Measurements from ENCODE around the gene FOXJ2. TPM values are rescaled to one million over a fixed set of nuclear protein-coding genes. Genes with fewer than 3 reads are reported as not detected.
"Not testable (repeated sequence)": the region's sequence is repeated elsewhere in the genome, so short reads cannot be mapped to it uniquely, and the experiment has no call there.

The FOXJ2 gene
- total RNA-seq, 2 experiments from 2014 or later: 17.9 to 18.1 TPM

GRCh38 chr12:8054816-8055215 lies 22.3 kb downstream of the FOXJ2 start:
- H3K4me3 Mint-ChIP-seq: no peak overlapping the region
- peaks cover 6% of the 10 kb centered on the region for H3K4me1 Mint-ChIP-seq
- ATAC-seq (no peak), DNase-seq (no peak)
- no peaks in the 10 kb centered on the region for H3K27me3 Mint-ChIP-seq
- CTCF ChIA-PET: interaction anchor here (1.2 to 3.7 kb wide), 2 partner anchors 9 to 16 kb away, joined by 3 to 15 read pairs; no protein-coding TSS in a partner anchor
- peaks cover 27% of the 10 kb centered on the region for H3K36me3 Mint-ChIP-seq
- no peak overlapping the region for H3K27ac Mint-ChIP-seq
- no peaks in the 10 kb centered on the region for H3K9me3 Mint-ChIP-seq (ENCODE audit: low read depth)

DNA sequence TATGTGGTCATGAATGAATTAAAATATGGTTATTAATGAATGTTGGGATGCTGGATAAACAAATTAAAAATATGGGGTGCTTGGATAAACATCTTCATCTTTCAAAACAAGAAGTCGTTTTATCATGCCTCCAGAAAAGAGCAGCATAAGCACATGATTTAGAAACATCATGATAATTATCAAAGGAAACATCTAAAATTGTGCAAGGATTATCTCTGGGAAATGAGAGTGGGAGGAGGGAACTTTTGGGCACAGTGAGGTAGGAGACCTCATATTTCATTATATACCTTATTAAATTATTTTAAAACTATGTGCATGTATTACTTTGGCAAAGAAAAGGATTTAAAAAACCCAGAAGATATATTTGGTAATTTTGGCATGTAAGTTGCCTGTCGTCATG lies 24.8 kb downstream of the FOXJ2 start:
- peaks cover 22% of the 10 kb centered on the region for H3K36me3 Mint-ChIP-seq
- ATAC-seq: no peak
- no peak overlapping the region for H3K27ac Mint-ChIP-seq
- H3K4me1 Mint-ChIP-seq: peaks cover 8% of the 10 kb centered on the region
- CTCF ChIA-PET: interaction anchor here (0.6 to 4.0 kb wide), 4 partner anchors 11 to 108 kb away, joined by 3 to 15 read pairs (median 7); no protein-coding TSS in a partner anchor
- no peaks in the 10 kb centered on the region for H3K27me3 Mint-ChIP-seq
- DNase-seq: no peak
- no peak overlapping the region for H3K4me3 Mint-ChIP-seq
- H3K9me3 Mint-ChIP-seq (ENCODE audit: low read depth): no peaks in the 10 kb centered on the region

DNA sequence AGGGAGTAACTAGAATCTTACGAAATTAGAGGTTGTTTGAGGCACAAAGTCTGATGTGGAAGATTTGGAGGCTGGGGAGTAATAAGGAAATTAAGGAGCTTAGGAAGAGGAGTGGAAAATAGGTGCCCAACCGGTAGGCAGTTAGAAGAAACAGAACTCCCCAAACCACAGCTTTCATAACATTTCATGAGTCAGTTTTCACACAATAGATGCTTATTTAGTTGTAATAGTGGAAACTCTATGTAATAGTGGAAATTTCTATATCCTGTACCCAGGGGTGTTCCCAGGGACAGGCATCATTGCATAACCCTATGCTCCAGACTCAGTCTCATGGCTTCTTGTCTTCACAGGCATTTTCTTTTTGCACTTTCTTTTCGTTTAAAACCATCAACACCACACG lies 25.3 kb downstream of the FOXJ2 start:
- CTCF ChIA-PET: interaction anchor here (0.6 to 4.0 kb wide), 4 partner anchors 12 to 36 kb away, joined by 3 to 15 read pairs (median 8); no protein-coding TSS in a partner anchor
- H3K4me3 Mint-ChIP-seq: no peak overlapping the region

DNA sequence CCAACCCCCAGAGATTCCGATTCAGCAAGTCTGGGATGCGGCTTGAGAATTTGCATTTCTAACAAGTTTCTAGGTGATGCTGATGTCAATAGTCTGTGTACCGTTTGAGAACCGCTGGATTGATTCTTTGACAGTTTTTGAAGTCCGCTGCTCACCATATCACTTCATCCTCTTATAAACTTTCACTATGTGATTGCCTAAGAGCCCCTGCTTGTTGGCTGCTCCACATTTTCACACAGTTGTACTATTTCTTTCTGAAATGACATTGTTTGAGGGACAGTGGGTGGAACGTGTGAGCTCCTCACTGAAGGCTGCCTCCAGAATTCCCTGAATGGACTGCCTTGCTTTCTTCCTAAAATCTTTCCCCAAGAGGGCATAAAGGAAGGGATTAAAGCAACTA lies 26.0 kb downstream of the FOXJ2 start:
- Mint-ChIP-seq H3K4me1 (peaks cover 13% of the 10 kb centered on the region), H3K9me3 (ENCODE audit: low read depth) (no peaks in the 10 kb centered on the region), H3K36me3 (peaks cover 16% of the 10 kb centered on the region), H3K27me3 (no peaks in the 10 kb centered on the region), H3K27ac (no peak overlapping the region), H3K4me3 (no peak overlapping the region)
- DNase-seq: no peak
- ATAC-seq: no peak
- CTCF ChIA-PET: interaction anchor here (0.6 to 4.0 kb wide), 5 partner anchors 12 to 35 kb away, joined by 3 to 15 read pairs (median 4); no protein-coding TSS in a partner anchor

More for the DNA sequence above, 25.3 kb downstream of the FOXJ2 start:
- no peak for DNase-seq
- H3K9me3 Mint-ChIP-seq (ENCODE audit: low read depth): no peaks in the 10 kb centered on the region
- no peak for ATAC-seq
- no peak overlapping the region for H3K27ac Mint-ChIP-seq
- peaks cover 8% of the 10 kb centered on the region for H3K4me1 Mint-ChIP-seq
- peaks cover 17% of the 10 kb centered on the region for H3K36me3 Mint-ChIP-seq
- no peaks in the 10 kb centered on the region for H3K27me3 Mint-ChIP-seq

- H3K9me3 Mint-ChIP-seq (ENCODE audit: low read depth): no peaks in the 10 kb centered on the region
- CTCF ChIA-PET: interaction anchor here (4.2 kb wide), 1 partner anchor 14 kb away, joined by 25 read pairs; no protein-coding TSS in a partner anchor
- no peak overlapping the region for H3K27ac Mint-ChIP-seq
- H3K36me3 Mint-ChIP-seq: peaks cover 9% of the 10 kb centered on the region
- no peak for DNase-seq
- ATAC-seq: no peak
- peaks cover 35% of the 10 kb centered on the region for H3K4me1 Mint-ChIP-seq
- no peak overlapping the region for H3K4me3 Mint-ChIP-seq
- H3K27me3 Mint-ChIP-seq: no peaks in the 10 kb centered on the region
Measured at GRCh38 chr12:8064131-8064530, 31.6 kb downstream of the FOXJ2 start.

- peak within 1 kb of the TSS; percentile 84 for H3K27ac Mint-ChIP-seq
- H3K4me3 Mint-ChIP-seq: peak within 1 kb of the TSS; percentile 70
- H3K9me3 Mint-ChIP-seq (ENCODE audit: low read depth): no peaks in the 10 kb centered on the region
- CTCF ChIA-PET: interaction anchor here (0.7 to 4.2 kb wide), 9 partner anchors 9 to 133 kb away, joined by 3 to 25 read pairs (median 3); partner anchors contain the start of gene NECAP1
- H3K4me1 Mint-ChIP-seq: peaks cover 47% of the 10 kb centered on the region
- ATAC-seq (peak; percentile 99), DNase-seq (peak; percentile 63)
- H3K36me3 Mint-ChIP-seq: peaks cover 7% of the 10 kb centered on the region
- no peaks in the 10 kb centered on the region for H3K27me3 Mint-ChIP-seq
Measured at GRCh38 chr12:8065991-8066594, 33.6 kb downstream of the FOXJ2 start, which contains the start of gene C3AR1. TSS of gene C3AR1 (minus strand) at chr12:8066359. CDS start at chr12:8060185, 6,174 bp downstream.

- Mint-ChIP-seq H3K27me3 (no peaks in the 10 kb centered on the region), H3K4me1 (peaks cover 34% of the 10 kb centered on the region), H3K36me3 (peaks cover 2% of the 10 kb centered on the region), H3K4me3 (no peak overlapping the region), H3K27ac (no peak overlapping the region), H3K9me3 (ENCODE audit: low read depth) (no peaks in the 10 kb centered on the region)
- ATAC-seq (no peak), DNase-seq (no peak)
- CTCF ChIA-PET: interaction anchor here (1.1 to 1.8 kb wide), 3 partner anchors 9 to 24 kb away, joined by 4 to 7 read pairs (median 5); no protein-coding TSS in a partner anchor
Measured at GRCh38 chr12:8069582-8069981, 37.1 kb downstream of the FOXJ2 start.

- peaks cover 15% of the 10 kb centered on the region for H3K4me1 Mint-ChIP-seq
- not testable (repeated sequence) for H3K36me3 Mint-ChIP-seq; DNase-seq; H3K4me3 Mint-ChIP-seq; H3K27ac Mint-ChIP-seq; H3K27me3 Mint-ChIP-seq; ATAC-seq; H3K9me3 Mint-ChIP-seq (ENCODE audit: low read depth)
- CTCF ChIA-PET: interaction anchor here (0.8 to 1.5 kb wide), 2 partner anchors 11 to 14 kb away, joined by 4 to 5 read pairs; no protein-coding TSS in a partner anchor
Measured at GRCh38 chr12:8071820-8072219, 39.3 kb downstream of the FOXJ2 start.

- Mint-ChIP-seq H3K27me3 (no peaks in the 10 kb centered on the region), H3K4me3 (no peak overlapping the region)
Measured at GRCh38 chr12:8075935-8076334, 43.4 kb downstream of the FOXJ2 start.

GRCh38 chr12:8076366-8076765 lies 43.9 kb downstream of the FOXJ2 start:
- Mint-ChIP-seq H3K4me1 (peaks cover 29% of the 10 kb centered on the region), H3K9me3 (ENCODE audit: low read depth) (no peaks in the 10 kb centered on the region), H3K36me3 (no peaks in the 10 kb centered on the region), H3K27me3 (no peaks in the 10 kb centered on the region), H3K27ac (no peak overlapping the region), H3K4me3 (no peak overlapping the region)
- no peak for ATAC-seq
- CTCF ChIA-PET: interaction anchor here (1.1 to 5.9 kb wide), 3 partner anchors 11 to 44 kb away, joined by 3 to 69 read pairs (median 25); partner anchors contain the start of genes C3AR1 and FOXJ2
- DNase-seq: no peak

More at GRCh38 chr12:8075935-8076334, 43.4 kb downstream of the FOXJ2 start:
- DNase-seq (no peak), ATAC-seq (no peak)
- H3K36me3 Mint-ChIP-seq: no peaks in the 10 kb centered on the region
- CTCF ChIA-PET: interaction anchor here (1.1 to 5.9 kb wide), 3 partner anchors 30 to 38 kb away, joined by 4 to 69 read pairs (median 13); no protein-coding TSS in a partner anchor
- no peaks in the 10 kb centered on the region for H3K9me3 Mint-ChIP-seq (ENCODE audit: low read depth)
- peaks cover 25% of the 10 kb centered on the region for H3K4me1 Mint-ChIP-seq
- H3K27ac Mint-ChIP-seq: no peak overlapping the region

- H3K4me1 Mint-ChIP-seq: peaks cover 29% of the 10 kb centered on the region
- H3K4me3 Mint-ChIP-seq: no peak overlapping the region
- no peak for ATAC-seq
- H3K36me3 Mint-ChIP-seq: no peaks in the 10 kb centered on the region
- DNase-seq: no peak
- no peaks in the 10 kb centered on the region for H3K9me3 Mint-ChIP-seq (ENCODE audit: low read depth)
- CTCF ChIA-PET: interaction anchor here (0.7 to 5.9 kb wide), 7 partner anchors 12 to 217 kb away, joined by 3 to 69 read pairs (median 11); partner anchors contain the start of genes C3AR1 and FOXJ2
- no peaks in the 10 kb centered on the region for H3K27me3 Mint-ChIP-seq
- H3K27ac Mint-ChIP-seq: no peak overlapping the region
Measured at GRCh38 chr12:8077207-8077606, 44.7 kb downstream of the FOXJ2 start.

DNA sequence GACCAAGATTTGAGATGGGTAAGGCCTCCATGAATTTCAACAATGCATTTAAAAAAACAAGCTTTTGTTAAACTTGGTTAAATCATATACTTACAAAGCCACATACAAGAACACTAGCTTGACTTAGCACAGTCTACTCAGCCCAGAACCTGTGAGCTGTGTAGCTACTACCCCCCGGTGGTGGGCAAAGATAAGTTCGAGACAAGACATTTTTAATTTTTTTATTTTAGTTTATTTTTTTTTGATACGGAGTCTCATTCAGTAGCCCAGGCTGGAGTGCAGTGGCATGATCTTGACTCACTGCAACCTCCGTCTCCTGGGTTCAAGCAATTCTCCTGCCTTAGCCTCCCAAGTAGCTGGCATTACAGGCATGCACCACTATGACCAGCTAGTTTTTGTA lies 45.9 kb downstream of the FOXJ2 start:
- Mint-ChIP-seq H3K4me1 (peaks cover 32% of the 10 kb centered on the region), H3K4me3 (no peak overlapping the region), H3K27ac (no peak overlapping the region), H3K36me3 (peaks cover 8% of the 10 kb centered on the region), H3K9me3 (ENCODE audit: low read depth) (no peaks in the 10 kb centered on the region), H3K27me3 (no peaks in the 10 kb centered on the region)
- CTCF ChIA-PET: interaction anchor here (0.7 to 5.9 kb wide), 24 partner anchors 8 to 965 kb away, joined by 3 to 69 read pairs (median 7); partner anchors contain the start of genes C3AR1 and FOXJ2
- ATAC-seq (no peak), DNase-seq (peak; percentile 71)

DNA sequence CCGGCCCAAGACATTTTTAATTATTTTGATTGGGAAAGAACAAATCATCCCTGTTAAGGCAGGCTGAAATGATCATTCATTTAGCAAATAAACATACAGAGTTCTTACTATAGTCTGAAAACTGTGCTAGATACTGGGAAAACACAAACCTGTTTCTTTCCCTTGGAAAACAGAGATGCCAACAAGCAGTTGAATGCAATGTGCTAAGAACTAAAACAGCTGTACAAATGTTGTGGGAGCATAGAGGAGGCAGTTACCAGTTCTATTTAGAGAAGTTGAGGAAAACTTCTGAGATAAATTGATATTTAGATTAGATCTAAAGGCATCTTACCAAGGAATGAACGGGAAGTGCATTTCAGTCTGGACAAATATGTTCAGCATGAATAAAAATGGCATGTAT lies 46.4 kb downstream of the FOXJ2 start:
- DNase-seq (no peak), ATAC-seq (no peak)
- Mint-ChIP-seq H3K4me1 (peaks cover 35% of the 10 kb centered on the region), H3K27me3 (no peaks in the 10 kb centered on the region), H3K27ac (peak overlapping the region; percentile 17), H3K9me3 (ENCODE audit: low read depth) (no peaks in the 10 kb centered on the region), H3K36me3 (peaks cover 8% of the 10 kb centered on the region), H3K4me3 (no peak overlapping the region)
- CTCF ChIA-PET: interaction anchor here (0.9 to 5.9 kb wide), 17 partner anchors 9 to 869 kb away, joined by 3 to 69 read pairs (median 8); partner anchors contain the start of genes C3AR1 and FOXJ2
